HFF-Myc (cell line): ENCODE data around the gene ZNF431.
"Not testable (repeated sequence)": the region's sequence is repeated elsewhere in the genome, so short reads cannot be mapped to it uniquely, and the experiment has no call there.

Source experiments
- DNase-seq: peaks from one replicate; pipeline ENCODE4 v3.0.0-alpha.2; 2011; ENCODE audit warnings: low read depth; ENCODE audit errors: extremely low read depth
- H3K4me3 ChIP-seq: replicated peaks from 2 replicates; pipeline ENCODE4 v1.5.1; 2011; ENCODE audit warnings: low read depth, mild to moderate bottlenecking, control low read depth, low read length
- CTCF ChIP-seq: IDR thresholded peaks from 2 replicates; pipeline ENCODE4 v1.5.1; 2012; ENCODE audit warnings: mild to moderate bottlenecking, low read depth, low read length, control low read depth; ENCODE audit errors: missing control alignments

ZNF431 gene

GRCh38 chr19:21164541-21164940, 22.7 kb downstream of the ZNF431 start:
- H3K4me3 ChIP-seq: no peak overlapping the region
- no peak for TF ChIP-seq CTCF
- no peak for DNase-seq

GRCh38 chr19:21166436-21166835, 24.6 kb downstream of the ZNF431 start:
- H3K4me3 ChIP-seq: no peak overlapping the region
- DNase-seq: no peak
- no peak for TF ChIP-seq CTCF

GRCh38 chr19:21197590-21198295, 55.9 kb downstream of the ZNF431 start:
- TF ChIP-seq CTCF: no peak
- no peak for DNase-seq
- H3K4me3 ChIP-seq: no peak overlapping the region

GRCh38 chr19:21202865-21203494, 61.1 kb downstream of the ZNF431 start:
- peak; percentile 65 for TF ChIP-seq CTCF
- H3K4me3 ChIP-seq: no peak overlapping the region
- no peak for DNase-seq

- no peak for DNase-seq
- H3K4me3 ChIP-seq: no peak overlapping the region
- no peak for TF ChIP-seq CTCF
Measured at GRCh38 chr19:21210037-21210621, 68.3 kb downstream of the ZNF431 start.

- no peak overlapping the region for H3K4me3 ChIP-seq
- DNase-seq: no peak
- no peak for TF ChIP-seq CTCF
Measured at GRCh38 chr19:21221693-21222092, 79.9 kb downstream of the ZNF431 start.

GRCh38 chr19:21229938-21230337, 88.1 kb downstream of the ZNF431 start:
- not testable (repeated sequence) for DNase-seq, H3K4me3 ChIP-seq
